Measurements from ENCODE around the gene POGLUT2.

Gene POGLUT2

DNA sequence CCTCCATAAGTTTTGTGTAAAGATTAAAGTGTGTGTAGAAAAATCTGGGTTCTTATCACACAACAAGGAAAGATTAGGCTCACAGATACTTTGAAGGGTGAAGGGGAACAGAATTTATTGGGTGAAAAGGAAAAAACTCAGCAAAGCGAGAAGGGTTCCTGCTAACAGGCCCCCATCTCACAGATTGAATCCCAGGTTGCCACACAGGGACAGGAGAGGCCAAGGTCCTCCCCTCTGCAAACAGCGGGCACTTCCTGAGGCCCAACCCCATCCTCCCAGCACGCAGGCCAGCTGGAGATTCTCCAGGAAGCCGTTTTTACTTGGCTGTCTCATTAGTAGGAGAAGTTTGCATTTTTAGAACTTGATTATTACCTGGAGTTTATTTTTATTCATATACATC is 31.9 kb upstream of the POGLUT2 start:
- H3K27ac ChIP-seq (ENCODE audit: low read depth, low read length) = no peak overlapping the region
- peaks cover 13 to 36% (median 25%) of the 10 kb centered on the region in 5 donors for H3K36me3 ChIP-seq (ENCODE audit: control insufficient read depth in 5 of 5, insufficient read depth in 5 of 5, low read length in 5 of 5)
- H3K4me1 ChIP-seq (ENCODE audit: control insufficient read depth in 5 of 5, insufficient read depth in 5 of 5, low read length in 5 of 5) = peaks cover 0 to 7% (median 3%) of the 10 kb centered on the region in 5 donors
- no peak overlapping the region for H3K9ac ChIP-seq (ENCODE audit: low read length in 5 of 5)
- H3K9me3 ChIP-seq (ENCODE audit: control insufficient read depth in 5 of 5, low read length in 5 of 5) = no peaks in the 10 kb centered on the region
- H3K4me3 ChIP-seq (ENCODE audit: low read depth in 1 of 5, low read length in 5 of 5) = no peak overlapping the region
- H3K27me3 ChIP-seq (ENCODE audit: control insufficient read depth in 5 of 5, insufficient read depth in 4 of 5, low read length in 5 of 5) = no peaks in the 10 kb centered on the region

DNA sequence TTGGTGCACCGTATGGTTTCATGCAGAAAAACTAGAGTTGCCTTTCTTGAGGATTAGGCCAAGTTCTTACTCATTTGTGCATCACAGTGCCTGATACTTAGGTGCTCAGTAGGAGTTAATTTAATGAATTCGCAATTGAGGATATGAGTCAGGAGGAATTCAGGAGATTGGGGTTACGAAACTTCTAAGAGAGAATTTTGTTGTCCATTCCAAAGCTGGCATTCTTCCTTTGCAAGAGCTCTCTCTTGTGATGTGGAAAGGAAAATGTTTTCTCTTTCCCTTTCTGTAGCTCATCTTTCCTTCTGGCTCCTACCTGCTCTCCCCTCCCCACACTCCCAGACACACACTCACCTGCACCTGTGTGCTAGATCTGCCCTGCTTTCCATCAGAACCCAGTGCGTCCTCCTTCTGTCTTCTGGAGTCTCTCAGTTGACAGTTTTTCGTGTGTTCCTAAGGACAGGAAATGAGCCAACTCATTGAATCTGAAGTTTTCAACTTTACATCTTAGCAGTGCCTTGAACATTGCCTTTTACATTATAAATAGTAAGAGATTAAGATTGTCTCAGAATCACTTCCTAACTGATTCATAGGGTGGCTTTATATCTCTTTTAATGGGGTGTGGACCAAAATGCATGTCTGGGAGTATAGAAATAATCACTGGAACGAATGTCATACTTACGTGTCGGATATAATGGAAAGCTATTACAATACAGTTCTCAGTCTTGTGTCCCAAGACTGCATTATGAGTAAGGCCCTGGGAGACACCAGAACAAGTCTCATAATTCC is 27.3 kb upstream of the POGLUT2 start:
- peaks cover 26 to 44% (median 35%) of the 10 kb centered on the region in 5 donors for H3K36me3 ChIP-seq (ENCODE audit: control insufficient read depth in 5 of 5, insufficient read depth in 5 of 5, low read length in 5 of 5)
- H3K4me1 ChIP-seq (ENCODE audit: control insufficient read depth in 5 of 5, insufficient read depth in 5 of 5, low read length in 5 of 5) = peaks cover 0 to 8% (median 3%) of the 10 kb centered on the region in 5 donors
- H3K9me3 ChIP-seq (ENCODE audit: control insufficient read depth in 5 of 5, low read length in 5 of 5) = no peaks in the 10 kb centered on the region
- no peak overlapping the region for H3K27ac ChIP-seq (ENCODE audit: low read depth, low read length)
- peak overlapping the region in 2 of 5 donors; percentile 17 to 46 for H3K9ac ChIP-seq (ENCODE audit: low read length in 5 of 5)
- H3K4me3 ChIP-seq (ENCODE audit: low read depth in 1 of 5, low read length in 5 of 5) = no peak overlapping the region
- no peaks in the 10 kb centered on the region for H3K27me3 ChIP-seq (ENCODE audit: control insufficient read depth in 5 of 5, insufficient read depth in 4 of 5, low read length in 5 of 5)

- H3K36me3 ChIP-seq (ENCODE audit: control insufficient read depth in 5 of 5, insufficient read depth in 5 of 5, low read length in 5 of 5) = peaks cover 30 to 44% (median 36%) of the 10 kb centered on the region in 5 donors
Observed at GRCh38 chr13:102825400-102825799, 26.6 kb upstream of the POGLUT2 start.

GRCh38 chr13:102817907-102818306 is 19.1 kb upstream of the POGLUT2 start:
- Histone ChIP-seq H3K9me3 (ENCODE audit: control insufficient read depth in 5 of 5, low read length in 5 of 5) (no peaks in the 10 kb centered on the region), H3K27ac (ENCODE audit: low read depth, low read length) (no peak overlapping the region), H3K27me3 (ENCODE audit: control insufficient read depth in 5 of 5, insufficient read depth in 4 of 5, low read length in 5 of 5) (no peaks in the 10 kb centered on the region), H3K4me1 (ENCODE audit: control insufficient read depth in 5 of 5, insufficient read depth in 5 of 5, low read length in 5 of 5) (peaks cover 0 to 5% (median 0%) of the 10 kb centered on the region in 5 donors), H3K36me3 (ENCODE audit: control insufficient read depth in 5 of 5, insufficient read depth in 5 of 5, low read length in 5 of 5) (peaks cover 19 to 31% (median 25%) of the 10 kb centered on the region in 5 donors), H3K9ac (ENCODE audit: low read length in 5 of 5) (no peak overlapping the region), H3K4me3 (ENCODE audit: low read depth in 1 of 5, low read length in 5 of 5) (no peak overlapping the region)

More at GRCh38 chr13:102825400-102825799, 26.6 kb upstream of the POGLUT2 start:
- Histone ChIP-seq H3K4me1 (ENCODE audit: control insufficient read depth in 5 of 5, insufficient read depth in 5 of 5, low read length in 5 of 5) (peaks cover 0 to 11% (median 3%) of the 10 kb centered on the region in 5 donors), H3K27me3 (ENCODE audit: control insufficient read depth in 5 of 5, insufficient read depth in 4 of 5, low read length in 5 of 5) (no peaks in the 10 kb centered on the region), H3K4me3 (ENCODE audit: low read depth in 1 of 5, low read length in 5 of 5) (no peak overlapping the region), H3K27ac (ENCODE audit: low read depth, low read length) (no peak overlapping the region), H3K9me3 (ENCODE audit: control insufficient read depth in 5 of 5, low read length in 5 of 5) (no peaks in the 10 kb centered on the region), H3K9ac (ENCODE audit: low read length in 5 of 5) (peak overlapping the region in 2 of 5 donors; percentile 17 to 46)

DNA sequence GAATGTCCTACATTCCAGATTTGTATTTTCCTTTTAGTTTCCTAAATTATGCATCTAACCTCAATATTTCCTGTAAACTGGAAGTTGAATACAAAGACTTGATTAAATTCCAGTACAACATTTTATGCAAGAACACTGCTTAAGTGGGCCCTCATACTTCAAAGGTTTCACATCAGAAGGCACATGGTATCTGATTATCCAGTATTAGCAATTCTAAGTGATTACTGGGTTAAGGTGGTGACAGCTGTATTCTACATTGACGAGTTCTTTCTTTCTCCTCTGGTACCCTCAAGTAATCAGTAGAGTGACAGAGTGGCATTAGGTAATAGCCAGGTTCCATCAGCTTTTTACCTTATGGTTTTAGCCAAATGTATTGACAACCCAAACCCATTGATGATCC is 18.5 kb upstream of the POGLUT2 start:
- peaks cover 14 to 24% (median 20%) of the 10 kb centered on the region in 5 donors for H3K36me3 ChIP-seq (ENCODE audit: control insufficient read depth in 5 of 5, insufficient read depth in 5 of 5, low read length in 5 of 5)
- no peaks in the 10 kb centered on the region for H3K27me3 ChIP-seq (ENCODE audit: control insufficient read depth in 5 of 5, insufficient read depth in 4 of 5, low read length in 5 of 5)
- peaks cover 0 to 5% (median 0%) of the 10 kb centered on the region in 5 donors for H3K4me1 ChIP-seq (ENCODE audit: control insufficient read depth in 5 of 5, insufficient read depth in 5 of 5, low read length in 5 of 5)
- no peak overlapping the region for H3K9ac ChIP-seq (ENCODE audit: low read length in 5 of 5)
- H3K4me3 ChIP-seq (ENCODE audit: low read depth in 1 of 5, low read length in 5 of 5) = no peak overlapping the region
- no peak overlapping the region for H3K27ac ChIP-seq (ENCODE audit: low read depth, low read length)
- H3K9me3 ChIP-seq (ENCODE audit: control insufficient read depth in 5 of 5, low read length in 5 of 5) = no peaks in the 10 kb centered on the region

DNA sequence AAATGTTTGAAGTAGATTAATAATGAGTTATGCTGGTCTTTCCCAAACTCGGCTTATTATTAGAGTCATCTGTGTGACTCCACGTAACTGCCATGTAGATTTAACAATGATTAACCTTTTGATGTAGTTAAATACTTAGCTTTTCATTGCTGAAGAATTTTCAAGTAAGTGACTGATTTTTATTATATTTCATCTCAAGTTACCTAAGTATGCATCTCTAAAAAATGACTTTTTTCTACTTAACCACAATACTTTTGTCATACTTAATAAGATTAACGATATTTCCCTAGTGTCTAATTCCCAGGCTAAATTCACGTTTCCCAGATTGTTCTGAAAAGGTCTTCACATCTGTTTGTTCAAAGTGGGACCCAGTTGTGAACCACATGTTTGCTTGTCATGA is 17.9 kb upstream of the POGLUT2 start:
- H3K36me3 ChIP-seq (ENCODE audit: control insufficient read depth in 5 of 5, insufficient read depth in 5 of 5, low read length in 5 of 5) = peaks cover 8 to 22% (median 15%) of the 10 kb centered on the region in 5 donors
- H3K4me1 ChIP-seq (ENCODE audit: control insufficient read depth in 5 of 5, insufficient read depth in 5 of 5, low read length in 5 of 5) = peaks cover 0 to 5% (median 0%) of the 10 kb centered on the region in 5 donors
- no peak overlapping the region for H3K9ac ChIP-seq (ENCODE audit: low read length in 5 of 5)
- no peak overlapping the region for H3K27ac ChIP-seq (ENCODE audit: low read depth, low read length)
- no peaks in the 10 kb centered on the region for H3K9me3 ChIP-seq (ENCODE audit: control insufficient read depth in 5 of 5, low read length in 5 of 5)
- H3K4me3 ChIP-seq (ENCODE audit: low read depth in 1 of 5, low read length in 5 of 5) = no peak overlapping the region
- H3K27me3 ChIP-seq (ENCODE audit: control insufficient read depth in 5 of 5, insufficient read depth in 4 of 5, low read length in 5 of 5) = no peaks in the 10 kb centered on the region

DNA sequence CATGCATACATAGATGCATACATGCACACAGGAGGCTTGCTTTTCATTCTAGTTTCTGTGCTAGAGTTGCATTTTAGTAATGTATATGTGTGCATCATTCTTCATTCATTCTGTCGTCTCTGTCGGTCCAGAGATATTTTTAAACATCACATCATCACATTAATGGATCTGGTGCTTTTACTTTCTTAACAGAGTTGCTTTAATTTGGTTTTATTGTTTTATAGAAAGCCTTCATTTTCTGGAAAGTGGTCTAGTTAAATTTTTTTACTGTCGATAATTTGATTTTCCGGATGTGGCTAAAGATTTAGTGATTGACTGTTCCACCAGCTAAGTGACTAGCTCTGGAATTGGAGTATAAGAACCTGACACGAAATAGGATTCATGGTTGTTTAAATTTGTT is 17.0 kb upstream of the POGLUT2 start:
- Histone ChIP-seq H3K27ac (ENCODE audit: low read depth, low read length) (no peak overlapping the region), H3K9ac (ENCODE audit: low read length in 5 of 5) (no peak overlapping the region), H3K9me3 (ENCODE audit: control insufficient read depth in 5 of 5, low read length in 5 of 5) (peaks cover 0 to 2% (median 0%) of the 10 kb centered on the region in 5 donors), H3K4me3 (ENCODE audit: low read depth in 1 of 5, low read length in 5 of 5) (no peak overlapping the region), H3K27me3 (ENCODE audit: control insufficient read depth in 5 of 5, insufficient read depth in 4 of 5, low read length in 5 of 5) (no peaks in the 10 kb centered on the region), H3K4me1 (ENCODE audit: control insufficient read depth in 5 of 5, insufficient read depth in 5 of 5, low read length in 5 of 5) (peaks cover 0 to 5% (median 0%) of the 10 kb centered on the region in 5 donors), H3K36me3 (ENCODE audit: control insufficient read depth in 5 of 5, insufficient read depth in 5 of 5, low read length in 5 of 5) (peaks cover 7 to 19% (median 11%) of the 10 kb centered on the region in 5 donors)

GRCh38 chr13:102814793-102815192 is 16.0 kb upstream of the POGLUT2 start:
- peaks cover 7 to 16% (median 11%) of the 10 kb centered on the region in 5 donors for H3K36me3 ChIP-seq (ENCODE audit: control insufficient read depth in 5 of 5, insufficient read depth in 5 of 5, low read length in 5 of 5)
- no peaks in the 10 kb centered on the region for H3K27me3 ChIP-seq (ENCODE audit: control insufficient read depth in 5 of 5, insufficient read depth in 4 of 5, low read length in 5 of 5)
- no peak overlapping the region for H3K27ac ChIP-seq (ENCODE audit: low read depth, low read length)

DNA sequence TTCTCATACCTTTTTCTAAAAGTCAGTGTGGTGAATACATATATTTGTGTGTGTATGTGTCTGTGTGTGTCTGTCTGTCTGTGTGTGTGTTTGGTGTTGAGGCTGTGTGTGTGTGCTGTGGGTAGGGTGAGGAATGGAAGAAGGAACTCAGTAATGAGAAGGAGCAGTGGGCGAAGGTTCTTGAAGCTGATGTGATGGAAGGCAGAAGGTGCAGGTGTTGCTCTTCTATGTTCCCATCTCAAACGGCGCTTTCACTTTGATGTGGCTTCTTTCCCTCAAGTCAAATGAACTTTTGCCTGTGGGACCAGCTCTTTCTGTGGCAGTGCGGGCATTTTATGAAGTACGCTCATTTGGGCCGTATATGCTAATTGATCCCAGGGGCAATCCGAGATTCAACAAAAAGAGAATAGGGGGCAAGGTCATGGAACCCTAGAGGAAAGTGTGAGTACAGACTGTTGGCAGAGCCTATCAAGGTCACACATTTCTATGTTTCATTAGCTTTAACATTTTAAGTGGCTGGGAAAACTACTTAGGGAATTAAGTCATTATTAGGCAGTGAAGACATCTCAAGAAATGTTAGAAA is 15.3 kb upstream of the POGLUT2 start:
- Histone ChIP-seq H3K4me1 (ENCODE audit: control insufficient read depth in 5 of 5, insufficient read depth in 5 of 5, low read length in 5 of 5) (peaks cover 0 to 2% (median 0%) of the 10 kb centered on the region in 5 donors), H3K27ac (ENCODE audit: low read depth, low read length) (no peak overlapping the region), H3K36me3 (ENCODE audit: control insufficient read depth in 5 of 5, insufficient read depth in 5 of 5, low read length in 5 of 5) (peaks cover 7 to 16% (median 8%) of the 10 kb centered on the region in 5 donors), H3K4me3 (ENCODE audit: low read depth in 1 of 5, low read length in 5 of 5) (no peak overlapping the region), H3K9ac (ENCODE audit: low read length in 5 of 5) (no peak overlapping the region), H3K9me3 (ENCODE audit: control insufficient read depth in 5 of 5, low read length in 5 of 5) (peaks cover 0 to 3% (median 0%) of the 10 kb centered on the region in 5 donors), H3K27me3 (ENCODE audit: control insufficient read depth in 5 of 5, insufficient read depth in 4 of 5, low read length in 5 of 5) (no peaks in the 10 kb centered on the region)

More at GRCh38 chr13:102814793-102815192, 16.0 kb upstream of the POGLUT2 start:
- Histone ChIP-seq H3K4me3 (ENCODE audit: low read depth in 1 of 5, low read length in 5 of 5) (no peak overlapping the region), H3K9ac (ENCODE audit: low read length in 5 of 5) (no peak overlapping the region), H3K4me1 (ENCODE audit: control insufficient read depth in 5 of 5, insufficient read depth in 5 of 5, low read length in 5 of 5) (peaks cover 0 to 2% (median 0%) of the 10 kb centered on the region in 5 donors), H3K9me3 (ENCODE audit: control insufficient read depth in 5 of 5, low read length in 5 of 5) (peaks cover 0 to 3% (median 0%) of the 10 kb centered on the region in 5 donors)

Data from subcutaneous abdominal adipose tissue (tissue), 5 donors.